SK-N-MC (cell line): ENCODE data around the gene ANKRD44.

ENCODE experiments used
- DNase-seq: peaks from one replicate; pipeline ENCODE4 v3.0.0-alpha.2; 2011; ENCODE audit warnings: low read depth, low spot score
- H3K27ac ChIP-seq: fragments of 200-600 bp; sonication (generic); 2 replicates; pipeline ENCODE4 v1.5.1; 2016; ENCODE audit warnings: mixed run types
- H3K36me3 ChIP-seq: fragments of 200-600 bp; sonication (generic); 2 replicates; pipeline ENCODE4 v1.6.1; 2017; ENCODE audit warnings: antibody characterized with exemption, low read length, mixed read lengths; ENCODE audit not compliant: insufficient read depth
- H3K4me3 ChIP-seq: fragments of 200-600 bp; sonication (generic); 2 replicates; pipeline ENCODE4 v1.5.1; 2016
- H3K9ac ChIP-seq: fragments of 200-600 bp; sonication (generic); 2 replicates; pipeline ENCODE4 v1.8.0; 2017; ENCODE audit warnings: mixed run types, mixed read lengths; ENCODE audit not compliant: insufficient read length
- H3K9me3 ChIP-seq: fragments of 200-600 bp; sonication (generic); 2 replicates; pipeline ENCODE4 v1.6.1; 2017; ENCODE audit warnings: low read depth, mild to moderate bottlenecking, antibody characterized with exemption, low read length, moderate library complexity, mixed read lengths
- EZH2 ChIP-seq: fragments of 200-600 bp; sonication (generic); IDR thresholded peaks from one replicate; pipeline ENCODE4 v1.6.1; 2017; ENCODE audit warnings: antibody characterized with exemption
- FOXP2 ChIP-seq: optimal IDR thresholded peaks from 2 replicates; pipeline ENCODE3; 2011; ENCODE audit warnings: mild to moderate bottlenecking, moderate library complexity; ENCODE audit not compliant: insufficient read depth; ENCODE audit errors: extremely low read length, control extremely low read depth
- POLR2AphosphoS5 ChIP-seq: IDR thresholded peaks from 2 replicates; pipeline ENCODE4 v1.6.1; 2012; ENCODE audit warnings: mild to moderate bottlenecking, low read depth, low read length, borderline replicate concordance

ANKRD44 gene

GRCh38 chr2:197309691-197310231 lies 819 bp downstream of the ANKRD44 start:
- Histone ChIP-seq H3K36me3 (no peaks in the 10 kb centered on the region), H3K27ac (no peak overlapping the region), H3K9me3 (no peaks in the 10 kb centered on the region), H3K9ac (peak overlapping the region; percentile 54), H3K4me3 (peak overlapping the region; percentile 89)
- DNase-seq: no peak
- TF ChIP-seq POLR2AphosphoS5 (no peak), EZH2 (no peak), FOXP2 (no peak)

DNA sequence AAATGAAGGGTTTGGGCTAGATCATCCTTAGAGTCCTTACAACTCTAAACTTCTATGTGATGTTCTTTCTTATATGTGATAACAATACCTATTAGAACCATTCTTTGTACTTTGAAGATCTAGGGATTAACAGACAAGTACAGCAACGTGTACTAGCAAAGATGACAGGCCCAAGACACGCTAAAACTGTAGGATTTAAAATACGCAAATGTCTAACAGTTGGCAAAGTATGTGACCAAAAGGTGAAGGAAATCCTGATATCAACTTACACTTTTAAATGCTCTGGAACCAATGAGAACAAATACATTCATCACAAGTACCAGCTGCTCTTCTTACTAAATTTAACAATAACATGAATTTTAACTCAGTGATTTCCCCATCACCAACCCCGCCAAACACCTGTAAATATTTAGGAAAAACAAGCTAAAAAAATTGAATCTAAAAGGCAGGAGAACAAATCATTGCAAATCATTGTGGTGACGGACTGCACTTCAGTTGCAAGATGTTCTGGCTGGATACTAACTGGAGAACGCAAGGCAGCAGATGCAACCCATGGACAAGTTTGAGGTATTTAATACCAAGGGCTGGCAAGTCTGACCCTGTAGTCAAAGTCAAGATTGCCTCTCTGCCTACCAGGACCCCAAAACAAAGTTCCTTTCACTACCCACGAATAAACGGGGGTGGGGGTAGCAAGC lies 1.4 kb downstream of the ANKRD44 start:
- TF ChIP-seq POLR2AphosphoS5: no peak
- H3K36me3 ChIP-seq: no peaks in the 10 kb centered on the region
- no peaks in the 10 kb centered on the region for H3K9me3 ChIP-seq
- H3K27ac ChIP-seq: no peak overlapping the region
- H3K4me3 ChIP-seq: peak overlapping the region; percentile 89
- no peak overlapping the region for H3K9ac ChIP-seq
- DNase-seq: no peak

DNA sequence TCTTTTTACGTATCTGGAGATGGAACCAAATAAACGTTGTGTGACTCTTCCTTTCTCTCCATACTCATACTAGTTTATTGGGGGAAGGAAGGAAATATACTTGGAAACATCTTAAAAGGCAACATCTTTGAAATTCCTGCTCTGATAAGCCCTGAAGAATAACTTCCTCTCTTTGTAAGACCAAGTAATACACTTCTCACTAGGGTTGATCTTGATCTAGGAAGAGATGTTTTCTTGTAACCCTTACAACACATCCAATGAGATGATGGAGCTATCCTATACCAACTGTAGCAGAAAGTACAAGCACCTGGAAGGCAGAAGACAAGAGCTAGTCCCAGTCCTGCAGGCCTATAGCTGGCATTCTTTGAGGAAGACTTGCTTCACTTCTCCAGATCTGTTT lies 2.0 kb downstream of the ANKRD44 start:
- TF ChIP-seq FOXP2: no peak
- TF ChIP-seq POLR2AphosphoS5: no peak
- no peak for TF ChIP-seq EZH2
- no peak overlapping the region for H3K4me3 ChIP-seq
- no peak overlapping the region for H3K9ac ChIP-seq
- no peaks in the 10 kb centered on the region for H3K9me3 ChIP-seq
- no peak overlapping the region for H3K27ac ChIP-seq
- H3K36me3 ChIP-seq: no peaks in the 10 kb centered on the region
- no peak for DNase-seq

GRCh38 chr2:197307933-197308521 lies 2.6 kb downstream of the ANKRD44 start:
- DNase-seq: no peak
- Histone ChIP-seq H3K9ac (no peak overlapping the region), H3K4me3 (no peak overlapping the region), H3K36me3 (no peaks in the 10 kb centered on the region), H3K9me3 (no peaks in the 10 kb centered on the region), H3K27ac (no peak overlapping the region)
- TF ChIP-seq POLR2AphosphoS5 (no peak), FOXP2 (no peak), EZH2 (no peak)

DNA sequence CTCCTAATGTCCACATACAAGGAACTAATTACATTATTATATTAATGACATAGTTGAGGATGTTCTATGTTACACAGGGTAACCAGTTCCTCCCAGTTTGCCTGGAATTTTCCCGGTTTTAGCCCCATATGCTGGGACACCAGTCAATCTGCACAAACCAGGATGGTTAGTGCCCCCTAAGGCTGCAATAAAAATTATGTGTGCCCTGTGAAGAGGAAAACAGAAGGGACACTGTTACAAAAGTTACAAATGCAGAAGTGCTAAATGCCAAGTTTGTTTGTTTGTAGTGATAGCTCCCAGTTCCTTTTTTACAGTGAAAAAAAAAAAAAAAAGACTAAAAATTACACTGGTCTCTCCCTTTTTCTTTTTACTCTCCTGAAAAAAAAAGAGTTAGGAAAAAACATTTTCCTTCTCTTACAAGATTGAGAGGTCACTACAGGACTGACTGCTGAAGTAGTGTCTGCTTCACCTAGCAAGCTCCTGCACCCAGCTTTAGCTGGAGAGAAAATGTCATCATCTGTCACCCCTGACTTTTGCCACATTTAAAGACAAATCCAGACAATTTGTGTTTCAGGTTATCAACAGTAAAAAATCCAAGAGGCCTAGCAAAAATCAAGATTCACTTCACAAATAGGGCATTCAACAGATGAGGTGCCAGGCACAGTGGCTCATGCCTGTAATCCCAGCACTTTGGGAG lies 3.2 kb downstream of the ANKRD44 start:
- no peak for TF ChIP-seq EZH2
- no peak for TF ChIP-seq FOXP2
- TF ChIP-seq POLR2AphosphoS5: no peak
- Histone ChIP-seq H3K9ac (no peak overlapping the region), H3K4me3 (no peak overlapping the region), H3K27ac (no peak overlapping the region), H3K9me3 (no peaks in the 10 kb centered on the region), H3K36me3 (no peaks in the 10 kb centered on the region)
- DNase-seq: no peak

- H3K4me3 ChIP-seq: no peak overlapping the region
- no peak overlapping the region for H3K27ac ChIP-seq
- peak overlapping the region; percentile 17 for H3K9ac ChIP-seq
- H3K36me3 ChIP-seq: no peaks in the 10 kb centered on the region
- H3K9me3 ChIP-seq: no peaks in the 10 kb centered on the region
- DNase-seq: no peak
- TF ChIP-seq FOXP2: no peak
- no peak for TF ChIP-seq EZH2
These were observed 3.9 kb downstream of the ANKRD44 start for GRCh38 chr2:197306696-197307040.

- no peak overlapping the region for H3K27ac ChIP-seq
- no peak overlapping the region for H3K4me3 ChIP-seq
- no peaks in the 10 kb centered on the region for H3K9me3 ChIP-seq
- TF ChIP-seq EZH2 (no peak), POLR2AphosphoS5 (no peak), FOXP2 (no peak)
- peak overlapping the region; percentile 17 for H3K9ac ChIP-seq
- DNase-seq: no peak
- H3K36me3 ChIP-seq: no peaks in the 10 kb centered on the region
These were observed 4.4 kb downstream of the ANKRD44 start for GRCh38 chr2:197306024-197306695.

- H3K36me3 ChIP-seq: no peaks in the 10 kb centered on the region
- no peak overlapping the region for H3K27ac ChIP-seq
- H3K9ac ChIP-seq: no peak overlapping the region
- H3K9me3 ChIP-seq: no peaks in the 10 kb centered on the region
- no peak for TF ChIP-seq POLR2AphosphoS5
- TF ChIP-seq EZH2: no peak
- no peak for TF ChIP-seq FOXP2
- no peak for DNase-seq
- no peak overlapping the region for H3K4me3 ChIP-seq
These were observed 6.0 kb downstream of the ANKRD44 start for GRCh38 chr2:197304556-197305011.
